ENCODE measurements around the gene CDH22.

GRCh38 chr20:46200582-46201570, 107.4 kb downstream of the CDH22 start:
- TF ChIP-seq CTCF (IDR thresholded peaks at IDR 0.05) (no peak), POLR2A (IDR thresholded peaks at IDR 0.05) (no peak)
